Measurements from ENCODE around the gene PYM1.

The PYM1 gene

GRCh38 chr12:55927588-55928502, at the start of gene PYM1:
PYM1 (minus strand) TSS chr12:55927894; CDS start chr12:55927761, 133 bp downstream.
- peak in 1 of 2 donors; percentile 45 for DNase-seq (ENCODE audit: low read depth in 2 of 2)

DNA sequence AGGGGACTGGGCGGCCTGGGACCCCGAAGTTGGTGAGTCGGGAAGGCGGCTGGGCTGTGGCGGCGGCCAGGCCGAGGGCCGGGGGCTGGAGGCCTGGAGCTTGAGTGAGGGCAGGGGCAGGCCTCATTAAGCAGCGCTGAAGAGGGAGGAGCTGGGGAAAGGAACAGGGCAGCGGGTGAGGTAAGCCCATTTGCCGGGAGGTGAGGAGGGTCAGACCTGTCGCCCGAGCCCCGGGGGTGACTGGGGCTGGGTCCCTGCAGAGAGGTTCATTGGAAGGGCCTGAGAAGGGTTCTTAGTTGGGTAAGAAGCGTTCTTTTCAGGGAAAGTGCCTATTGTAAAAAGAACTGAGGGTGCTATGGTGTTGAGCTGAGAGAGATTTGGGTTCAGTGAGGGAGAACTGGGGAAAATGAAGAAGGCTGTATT, 46.6 kb upstream of the PYM1 start:
- peak in 1 of 2 donors; percentile 10 for DNase-seq (ENCODE audit: low read depth in 2 of 2)

DNA sequence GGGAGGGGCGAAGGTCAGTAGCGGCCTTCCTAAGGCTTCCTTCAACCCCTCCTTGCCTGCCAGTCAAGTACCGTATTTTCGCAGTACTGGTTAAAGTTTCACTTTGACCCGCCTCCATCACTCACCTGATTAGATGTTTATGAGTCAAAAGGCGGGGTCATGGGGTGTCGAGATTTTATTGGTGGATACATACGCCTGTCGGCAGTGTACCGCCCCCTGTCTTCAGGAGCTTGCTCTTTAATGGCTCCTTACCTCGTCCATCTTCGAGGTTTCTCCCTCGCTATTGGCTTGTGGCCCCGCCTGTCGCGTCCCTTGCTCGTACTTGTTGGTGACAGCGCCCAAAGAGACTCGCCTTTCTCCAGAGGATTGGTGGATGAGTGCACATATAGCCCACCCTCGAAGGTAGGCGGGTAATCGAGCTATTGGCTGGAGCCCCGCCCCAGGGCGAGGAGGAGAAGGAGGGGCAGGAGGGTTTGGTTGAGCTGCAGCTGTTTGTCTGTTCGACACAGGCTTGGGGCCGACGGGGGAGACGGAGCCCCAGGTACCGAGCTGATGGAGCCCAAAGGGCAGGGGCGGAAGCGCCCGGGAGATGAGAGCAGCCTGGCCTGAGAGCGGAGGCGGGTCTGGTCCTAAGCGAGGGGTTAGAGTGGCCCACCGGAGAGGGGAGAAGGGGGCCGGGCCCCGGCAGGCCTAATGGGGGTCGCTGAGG, 46.1 kb upstream of the PYM1 start, which contains the start of gene RAB5B:
Gene RAB5B (plus strand): TSS at position 480 of the 709 bp plus-strand sequence. CDS start 12,883 bp downstream, outside the sequence.
- peak; percentile 87 to 93 for DNase-seq (ENCODE audit: low read depth in 2 of 2)

DNA sequence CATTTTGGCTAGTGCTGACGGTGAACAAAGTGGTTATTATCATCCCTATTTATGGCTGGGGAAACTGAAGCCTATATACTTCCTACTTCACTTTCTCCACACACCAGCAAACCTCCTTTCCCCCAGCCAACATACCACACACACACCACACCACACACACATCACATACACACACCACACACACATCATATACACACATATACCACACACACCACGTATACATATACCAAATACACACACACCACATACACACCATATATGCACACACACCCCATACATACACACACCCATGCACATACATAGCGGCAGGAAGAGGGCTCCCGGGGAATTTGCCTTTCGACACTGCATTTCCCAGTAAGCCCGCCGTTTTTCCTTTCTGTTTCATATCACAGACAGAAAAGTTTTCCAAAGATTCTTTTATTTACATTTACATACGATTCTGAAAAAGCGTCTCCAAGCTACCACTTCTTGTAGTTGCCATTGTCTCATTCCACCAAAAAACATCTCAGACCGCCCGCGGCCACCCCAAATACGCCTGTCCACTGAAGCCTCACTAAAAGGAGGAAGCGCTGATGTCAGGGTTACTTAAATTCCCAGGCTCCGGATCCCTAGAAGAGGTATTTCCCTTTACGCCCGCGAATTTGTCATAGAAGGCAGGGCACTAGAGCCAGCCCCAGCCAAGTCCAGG, 45.4 kb upstream of the PYM1 start:
- DNase-seq (ENCODE audit: low read depth in 2 of 2): no peak

- no peak for DNase-seq (ENCODE audit: low read depth in 2 of 2)
Observed at GRCh38 chr12:55972456-55972855, 44.8 kb upstream of the PYM1 start.

GRCh38 chr12:55972042-55972441, 44.3 kb upstream of the PYM1 start:
- no peak for DNase-seq (ENCODE audit: low read depth in 2 of 2)

GRCh38 chr12:55970775-55971174, 43.1 kb upstream of the PYM1 start:
- no peak for DNase-seq (ENCODE audit: low read depth in 2 of 2)

- DNase-seq (ENCODE audit: low read depth in 2 of 2): no peak
Observed at GRCh38 chr12:55969356-55969755, 41.7 kb upstream of the PYM1 start.

- peak; percentile 84 to 91 for DNase-seq (ENCODE audit: low read depth in 2 of 2)
Observed at GRCh38 chr12:55966408-55967281, 39.0 kb upstream of the PYM1 start, which contains the start of gene CDK2. CDK2 (plus strand) TSS chr12:55966830; CDS start chr12:55967009, 179 bp downstream.

DNA sequence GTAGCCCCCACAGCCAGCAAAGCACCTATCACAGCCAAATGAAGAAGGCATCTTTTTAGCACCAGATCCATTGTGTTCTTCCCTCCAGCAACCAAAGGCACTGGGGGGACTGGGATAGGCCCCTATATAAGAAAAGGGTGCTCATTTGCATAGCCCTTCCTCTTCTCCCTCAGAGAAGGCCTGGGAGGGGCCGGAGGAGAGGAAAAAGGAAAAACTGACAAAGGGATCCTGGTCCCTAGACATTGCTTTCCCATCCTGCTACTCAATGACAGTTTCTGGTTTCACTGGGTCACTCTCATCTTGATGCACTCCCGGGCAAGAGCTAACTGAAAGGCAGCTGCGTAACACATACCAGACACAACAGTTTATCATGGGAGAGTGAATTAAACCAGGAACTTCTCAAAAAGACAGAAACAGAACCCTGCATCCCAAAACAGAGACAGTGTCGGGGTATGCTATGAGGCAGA, 38.3 kb upstream of the PYM1 start, which contains the start of gene PMEL:
Gene PMEL (minus strand): TSS at position 102 of the 467 bp plus-strand sequence. CDS start 31 bp downstream, at position 71.
- DNase-seq (ENCODE audit: low read depth in 2 of 2): no peak

- no peak for DNase-seq (ENCODE audit: low read depth in 2 of 2)
Observed at GRCh38 chr12:55965240-55965639, 37.5 kb upstream of the PYM1 start.

DNA sequence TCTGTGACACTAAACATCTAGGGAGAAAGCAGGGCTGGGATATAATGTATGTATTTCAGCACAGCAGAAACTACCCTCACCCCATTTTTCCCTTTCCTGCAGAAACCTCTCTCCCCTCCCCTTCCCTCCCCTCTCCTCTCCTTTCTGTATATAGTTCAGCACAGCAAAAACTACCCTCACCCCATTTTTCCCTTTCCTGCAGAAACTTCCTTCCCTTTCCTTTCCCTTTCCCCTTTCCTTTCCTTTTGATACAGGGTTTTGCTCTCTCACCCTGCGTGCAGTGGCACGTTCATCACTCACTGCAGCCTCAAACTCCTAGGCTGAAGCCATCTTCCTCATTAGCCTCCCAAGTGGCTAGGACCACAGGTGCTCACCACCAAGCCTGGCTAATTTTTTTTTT, 36.1 kb upstream of the PYM1 start:
- no peak for DNase-seq (ENCODE audit: low read depth in 2 of 2)

DNA sequence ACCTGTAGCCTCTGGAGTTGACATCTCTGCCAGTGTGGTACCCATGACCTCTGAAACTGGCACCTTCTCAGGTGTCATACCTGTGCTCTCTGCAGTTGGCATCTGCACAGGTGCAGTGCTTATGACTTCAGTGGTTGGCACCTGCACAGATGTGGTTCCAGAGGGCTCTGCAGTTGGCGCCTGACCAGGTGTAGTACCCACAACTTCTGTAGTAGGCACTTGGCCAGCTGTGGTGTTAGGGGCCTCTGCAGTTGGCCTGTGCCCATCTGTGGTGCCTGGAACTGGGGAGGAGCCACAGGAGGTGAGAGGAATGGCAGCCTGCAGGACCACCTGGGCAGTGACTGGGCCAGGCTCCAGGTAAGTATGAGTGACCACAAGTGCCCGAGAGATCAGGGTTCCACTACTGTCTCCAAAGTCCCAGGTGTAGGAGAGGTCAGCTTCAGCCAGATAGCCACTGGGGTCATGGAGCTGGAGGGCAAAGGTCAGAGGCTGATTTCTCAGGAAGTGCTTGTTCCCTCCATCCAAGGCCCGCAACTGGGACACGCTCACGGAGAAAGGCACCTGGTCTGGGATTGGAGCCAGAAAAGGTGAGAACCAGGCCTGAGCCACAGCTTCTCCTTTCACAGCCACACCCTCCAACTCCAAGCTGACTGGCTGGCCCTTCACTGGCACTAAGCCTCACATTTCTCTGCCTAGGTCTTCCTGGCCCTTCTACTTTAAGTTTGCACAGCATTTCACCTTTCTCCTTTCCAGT, 29.6 kb upstream of the PYM1 start:
- no peak for DNase-seq (ENCODE audit: low read depth in 2 of 2)

GRCh38 chr12:55955800-55956508, 28.3 kb upstream of the PYM1 start:
- DNase-seq (ENCODE audit: low read depth in 2 of 2): peak in 1 of 2 donors; percentile 35

GRCh38 chr12:55955344-55955743, 27.6 kb upstream of the PYM1 start:
- DNase-seq (ENCODE audit: low read depth in 2 of 2): no peak

DNA sequence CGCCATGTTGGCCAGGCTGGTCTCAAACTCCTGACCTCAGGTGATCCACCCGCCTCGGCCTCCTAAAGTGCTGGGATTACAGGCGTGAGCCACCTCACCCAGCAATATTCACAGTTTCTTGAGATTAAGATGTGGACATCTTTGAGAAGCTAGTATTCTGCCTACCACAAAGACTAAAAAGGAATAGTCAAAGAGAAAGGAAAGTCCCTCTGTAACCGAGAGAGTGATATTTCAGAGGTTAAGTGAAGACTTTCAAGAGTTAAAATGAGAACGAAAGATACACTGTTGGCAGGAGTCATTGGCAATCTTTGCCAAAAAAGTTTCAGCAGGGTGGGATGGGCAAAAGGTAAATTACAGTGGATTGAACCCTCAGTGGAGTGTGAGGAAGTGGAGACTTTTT, 18.9 kb upstream of the PYM1 start:
- DNase-seq (ENCODE audit: low read depth in 2 of 2): no peak

GRCh38 chr12:55942577-55943136, 15.0 kb upstream of the PYM1 start:
- DNase-seq (ENCODE audit: low read depth in 2 of 2): no peak

- DNase-seq (ENCODE audit: low read depth in 2 of 2): no peak
Observed at GRCh38 chr12:55942055-55942454, 14.4 kb upstream of the PYM1 start.
